ENCODE data around the gene ACSS2.

- no peak for TF ChIP-seq POLR2A (IDR thresholded peaks at IDR 0.05)
- TF ChIP-seq, protein P1, sequence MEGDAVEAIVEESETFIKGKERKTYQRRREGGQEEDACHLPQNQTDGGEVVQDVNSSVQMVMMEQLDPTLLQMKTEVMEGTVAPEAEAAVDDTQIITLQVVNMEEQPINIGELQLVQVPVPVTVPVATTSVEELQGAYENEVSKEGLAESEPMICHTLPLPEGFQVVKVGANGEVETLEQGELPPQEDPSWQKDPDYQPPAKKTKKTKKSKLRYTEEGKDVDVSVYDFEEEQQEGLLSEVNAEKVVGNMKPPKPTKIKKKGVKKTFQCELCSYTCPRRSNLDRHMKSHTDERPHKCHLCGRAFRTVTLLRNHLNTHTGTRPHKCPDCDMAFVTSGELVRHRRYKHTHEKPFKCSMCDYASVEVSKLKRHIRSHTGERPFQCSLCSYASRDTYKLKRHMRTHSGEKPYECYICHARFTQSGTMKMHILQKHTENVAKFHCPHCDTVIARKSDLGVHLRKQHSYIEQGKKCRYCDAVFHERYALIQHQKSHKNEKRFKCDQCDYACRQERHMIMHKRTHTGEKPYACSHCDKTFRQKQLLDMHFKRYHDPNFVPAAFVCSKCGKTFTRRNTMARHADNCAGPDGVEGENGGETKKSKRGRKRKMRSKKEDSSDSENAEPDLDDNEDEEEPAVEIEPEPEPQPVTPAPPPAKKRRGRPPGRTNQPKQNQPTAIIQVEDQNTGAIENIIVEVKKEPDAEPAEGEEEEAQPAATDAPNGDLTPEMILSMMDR (IDR thresholded peaks at IDR 0.05): no peak
Measured at GRCh38 chr20:34946661-34947060, 70.2 kb downstream of the ACSS2 start.
